GM13976 (cell line): ENCODE data around the gene LRCH4.

Source experiments
- DNase-seq: peaks from one replicate; pipeline ENCODE4 v3.0.0; 2012; ENCODE audit warnings: low spot score
- in situ Hi-C: fragments of 300-500 bp; cut with MboI; formaldehyde crosslinking; loops from one replicate; pipeline ENCODE4 v1.12.0; 2022; ENCODE audit warnings: low sequenced_read_pairs, mixed read lengths, inconsistent platforms; ENCODE audit not compliant: unreplicated experiment
- TF ChIP-seq, protein P1 (sequence below): IDR thresholded peaks from 2 replicates; pipeline ENCODE4 v1.5.1; 2012; ENCODE audit warnings: borderline replicate concordance, mild to moderate bottlenecking; ENCODE audit not compliant: insufficient read depth; ENCODE audit errors: extremely low read depth, missing control alignments, control extremely low read depth

The LRCH4 gene

DNA sequence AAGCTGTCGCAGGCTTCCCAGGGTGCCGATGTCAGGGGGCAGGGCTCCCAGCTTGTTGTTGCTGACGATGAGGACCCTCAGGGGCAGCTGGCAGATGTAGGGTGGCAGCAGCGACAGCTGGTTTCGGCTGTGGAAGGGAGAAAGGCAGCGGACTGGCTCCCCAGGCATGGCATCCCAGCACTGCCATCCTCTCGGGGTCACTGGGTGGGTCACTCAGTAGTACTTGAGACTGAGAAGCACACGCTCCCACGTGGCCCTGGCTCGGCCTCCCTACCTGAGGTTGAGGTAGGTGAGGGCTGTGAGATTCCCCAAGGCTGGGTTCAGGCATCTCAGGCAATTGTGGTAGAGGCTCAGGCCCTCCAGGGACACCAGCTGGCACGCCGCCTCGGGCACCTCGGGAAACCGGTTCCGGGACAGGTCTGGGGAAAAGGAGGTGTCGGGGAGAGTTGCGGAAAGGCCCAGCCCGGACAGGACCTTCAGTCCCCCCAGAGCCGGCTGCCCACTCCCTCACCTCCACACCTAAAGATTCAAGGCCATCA, 3.8 kb downstream of the LRCH4 start:
- TF ChIP-seq, protein P1, sequence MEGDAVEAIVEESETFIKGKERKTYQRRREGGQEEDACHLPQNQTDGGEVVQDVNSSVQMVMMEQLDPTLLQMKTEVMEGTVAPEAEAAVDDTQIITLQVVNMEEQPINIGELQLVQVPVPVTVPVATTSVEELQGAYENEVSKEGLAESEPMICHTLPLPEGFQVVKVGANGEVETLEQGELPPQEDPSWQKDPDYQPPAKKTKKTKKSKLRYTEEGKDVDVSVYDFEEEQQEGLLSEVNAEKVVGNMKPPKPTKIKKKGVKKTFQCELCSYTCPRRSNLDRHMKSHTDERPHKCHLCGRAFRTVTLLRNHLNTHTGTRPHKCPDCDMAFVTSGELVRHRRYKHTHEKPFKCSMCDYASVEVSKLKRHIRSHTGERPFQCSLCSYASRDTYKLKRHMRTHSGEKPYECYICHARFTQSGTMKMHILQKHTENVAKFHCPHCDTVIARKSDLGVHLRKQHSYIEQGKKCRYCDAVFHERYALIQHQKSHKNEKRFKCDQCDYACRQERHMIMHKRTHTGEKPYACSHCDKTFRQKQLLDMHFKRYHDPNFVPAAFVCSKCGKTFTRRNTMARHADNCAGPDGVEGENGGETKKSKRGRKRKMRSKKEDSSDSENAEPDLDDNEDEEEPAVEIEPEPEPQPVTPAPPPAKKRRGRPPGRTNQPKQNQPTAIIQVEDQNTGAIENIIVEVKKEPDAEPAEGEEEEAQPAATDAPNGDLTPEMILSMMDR: no peak
- in situ Hi-C loops: no loop called here

DNA sequence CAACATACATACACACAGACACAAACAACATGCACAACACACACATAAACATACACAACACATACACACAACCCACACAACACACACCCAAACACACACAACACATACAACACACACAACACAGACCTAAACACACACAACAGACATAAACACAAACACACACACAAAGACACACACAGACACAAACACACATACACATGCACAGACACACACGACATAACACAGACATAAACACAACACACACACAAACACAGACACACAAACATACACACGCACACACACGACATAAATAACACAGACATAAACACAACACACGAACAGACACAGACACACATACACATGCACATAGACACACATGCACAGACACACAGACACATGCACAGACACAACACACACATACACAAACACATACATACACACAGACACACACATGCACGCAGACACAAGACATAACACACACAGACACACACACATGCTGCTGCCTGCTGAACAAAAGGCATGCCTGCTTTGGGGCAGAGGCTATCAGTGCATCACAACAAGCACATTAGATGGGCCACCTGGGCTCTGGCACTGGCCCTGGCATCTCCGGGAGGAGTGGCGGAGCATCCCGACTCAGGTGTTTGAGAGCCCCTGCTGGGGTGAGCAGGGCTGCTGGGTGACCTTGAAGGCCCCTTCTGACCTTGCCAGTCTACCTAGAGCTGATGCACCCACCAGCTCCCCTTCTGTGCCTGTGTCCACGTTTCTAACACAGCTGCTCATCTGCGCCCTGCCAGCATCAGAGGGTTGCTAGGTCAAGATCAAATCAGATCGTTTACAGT, 5.3 kb downstream of the LRCH4 start:
- TF ChIP-seq, protein P1: no peak
- no peak for DNase-seq
- in situ Hi-C loops: no loop called here

More for the DNA sequence above, 3.8 kb downstream of the LRCH4 start:
- no peak for DNase-seq

DNA sequence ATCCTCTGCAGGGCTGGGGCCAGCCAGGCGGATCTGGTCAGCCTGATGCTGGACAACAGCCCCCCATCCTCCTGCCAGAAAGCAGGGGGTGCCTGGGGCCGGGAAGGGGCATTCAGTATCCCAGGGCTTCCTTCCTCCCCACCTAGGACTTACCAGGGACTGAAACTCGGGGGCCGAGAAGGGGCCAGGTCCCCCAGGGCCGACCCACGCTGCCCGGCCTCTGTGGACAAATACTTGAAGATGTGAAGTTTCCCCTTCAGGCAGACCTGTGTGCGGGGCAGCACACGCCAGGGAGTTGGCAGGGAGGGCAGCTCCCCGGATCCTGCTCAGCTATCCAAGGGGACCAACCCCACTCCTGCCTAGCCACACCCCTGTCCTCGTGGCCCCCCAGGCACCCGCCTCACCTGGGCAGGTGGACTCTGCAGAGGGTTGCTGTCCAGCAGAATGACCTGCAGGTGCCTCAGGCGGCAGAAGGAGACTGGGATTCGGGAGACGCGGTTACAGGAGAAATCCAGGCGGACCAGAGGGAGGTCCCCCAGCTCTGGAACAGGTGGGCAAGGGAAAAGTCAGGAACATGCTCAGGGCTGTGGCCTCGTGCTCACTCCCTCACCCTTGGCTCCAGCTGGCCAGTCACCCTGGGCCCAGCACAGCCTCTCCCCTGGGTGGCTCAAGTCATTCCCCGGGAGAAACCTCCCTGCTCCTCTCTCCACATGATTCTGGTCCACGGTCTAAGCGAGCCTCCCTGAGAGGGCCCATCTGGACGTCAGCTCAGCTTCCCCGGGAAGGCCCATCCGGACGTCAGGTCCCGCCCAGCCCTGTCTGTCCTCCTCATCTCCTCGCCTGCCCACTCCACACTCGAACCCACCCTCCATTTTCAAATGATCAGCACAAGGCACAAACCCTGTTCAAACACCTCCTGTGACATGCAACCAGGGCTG, 7.4 kb downstream of the LRCH4 start:
- no peak for DNase-seq
- in situ Hi-C loops: no loop called here
- TF ChIP-seq, protein P1: no peak

DNA sequence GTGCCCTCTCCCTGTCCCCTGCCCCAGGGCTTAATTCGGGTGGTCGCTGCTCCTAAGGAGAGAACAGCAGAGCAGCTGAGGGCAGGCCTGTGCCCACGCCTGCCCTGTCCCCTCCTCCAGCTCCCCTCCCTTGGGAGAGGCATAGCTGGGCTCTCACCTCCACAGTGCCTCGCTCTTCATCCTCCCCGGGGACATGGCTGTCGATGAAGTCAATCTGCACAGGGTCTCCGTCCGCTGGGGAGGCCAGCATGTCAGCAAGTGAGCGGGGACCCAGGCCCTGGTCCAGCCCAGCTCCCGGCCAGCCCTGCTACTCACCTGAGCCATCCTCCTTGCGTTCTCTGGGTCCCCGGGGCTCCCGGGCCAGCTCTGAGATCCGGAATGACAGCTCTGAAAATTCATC, 8.4 kb downstream of the LRCH4 start:
- TF ChIP-seq, protein P1: no peak
- no peak for DNase-seq
- in situ Hi-C loops: no loop called here

DNA sequence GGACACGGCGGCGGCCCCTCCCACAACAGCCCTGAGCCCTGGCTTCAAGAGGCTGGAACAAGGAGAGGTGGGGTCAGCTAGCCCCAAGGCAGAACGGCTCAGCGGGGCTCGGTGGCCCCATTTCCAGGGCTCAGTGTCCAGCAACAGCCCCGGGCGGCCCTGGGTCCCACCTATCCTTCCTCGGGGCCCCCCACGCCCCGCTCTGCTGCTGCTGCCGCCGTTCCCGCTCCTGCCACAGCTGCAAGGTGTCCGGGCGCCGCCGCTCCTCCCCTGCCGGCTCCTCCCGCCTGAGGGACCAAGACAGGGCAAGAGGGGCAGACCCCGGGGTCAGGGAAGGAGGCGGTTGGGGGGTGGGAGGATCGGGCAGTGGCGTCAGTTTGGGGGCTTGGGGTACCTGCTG, 8.8 kb downstream of the LRCH4 start:
- in situ Hi-C loops: no loop called here
- DNase-seq: no peak
- TF ChIP-seq, protein P1: no peak

DNA sequence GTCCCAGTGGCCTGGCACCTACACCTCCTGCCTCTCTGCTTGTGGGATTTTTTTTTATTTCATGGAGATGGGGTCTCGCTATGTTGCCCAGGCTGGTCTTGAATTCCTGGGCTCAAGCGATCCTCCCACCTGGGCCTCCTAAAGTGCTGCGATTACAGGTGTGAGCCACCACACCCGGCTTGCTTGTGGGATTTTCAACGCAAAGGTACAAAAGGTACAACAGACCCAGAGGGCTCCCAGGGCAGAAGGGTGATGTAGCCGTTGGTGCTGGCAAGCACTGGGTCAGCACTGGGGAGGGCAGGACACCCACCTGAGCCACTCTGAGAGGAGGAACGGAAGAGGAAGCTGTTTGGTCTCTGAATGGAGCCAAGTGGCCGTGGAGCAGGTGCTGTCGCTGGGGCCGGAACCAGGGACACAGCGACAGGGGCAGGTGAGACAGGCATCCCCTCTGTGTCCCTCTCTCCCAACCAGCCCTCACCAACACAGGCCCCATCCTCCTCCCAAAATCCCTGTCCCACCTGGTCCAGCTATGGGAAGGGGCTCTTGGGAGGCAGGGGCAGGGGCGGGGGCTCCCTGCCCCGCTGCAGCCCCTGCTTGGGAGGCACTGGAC, 9.4 kb downstream of the LRCH4 start:
- no peak for DNase-seq
- in situ Hi-C loops: no loop called here
- TF ChIP-seq, protein P1: no peak
